HepG2 (cell line): ENCODE data around the gene TTC24.

Source experiments
- CHD2 ChIP-seq: IDR thresholded peaks from 2 replicates; pipeline ENCODE4 v1.6.1; 2011; ENCODE audit warnings: low read depth, low read length, improper control_type of control experiment
- EZH2 ChIP-seq: conservative IDR thresholded peaks from 2 replicates; pipeline ENCODE4 v1.6.1; 2012; ENCODE audit warnings: mild to moderate bottlenecking, low read depth, low read length, moderate library complexity
- MEIS1 ChIP-seq: sonication (generic); formaldehyde crosslinking; IDR thresholded peaks from 2 replicates; pipeline ENCODE4 v1.9.0; 2021; ENCODE audit warnings: mild to moderate bottlenecking, missing genetic modification reagents, moderate library complexity, borderline replicate concordance
- TP53 ChIP-seq: sonication (generic); formaldehyde crosslinking; conservative IDR thresholded peaks from 2 replicates; pipeline ENCODE4 v1.4.0; 2020; ENCODE audit warnings: missing genetic modification reagents
- U2AF1 ChIP-seq: fragments of 200-400 bp; formaldehyde crosslinking; optimal IDR thresholded peaks from 2 replicates; pipeline ENCODE3; 2017; ENCODE audit warnings: mild to moderate bottlenecking, low read depth, low read length
- TF ChIP-seq, protein P1 (sequence below): sonication (generic); formaldehyde crosslinking; IDR thresholded peaks from 2 replicates; pipeline ENCODE4 v1.5.0; 2020; ENCODE audit warnings: mild to moderate bottlenecking, missing genetic modification reagents, moderate library complexity

DNA sequence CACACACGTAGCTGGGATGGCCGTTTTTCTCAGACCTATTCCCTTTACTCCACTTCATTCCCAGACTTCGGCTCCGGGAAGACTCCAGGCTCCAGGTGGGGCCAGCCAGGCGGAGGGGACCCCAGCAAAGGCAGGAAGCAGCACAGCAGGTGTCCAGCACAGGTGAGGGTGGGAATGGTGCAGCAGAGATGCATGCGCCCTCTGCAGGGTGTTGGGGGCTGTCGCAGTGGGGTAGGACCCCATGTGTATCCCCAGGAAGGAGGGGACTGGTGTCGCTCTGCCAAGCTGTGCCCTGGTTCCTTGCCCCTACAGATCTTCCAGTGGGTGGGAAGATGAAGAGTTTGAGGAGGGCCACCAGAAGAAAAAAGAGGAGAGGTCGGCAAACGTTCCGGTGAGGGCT is 5.3 kb downstream of the TTC24 start:
- TF ChIP-seq EZH2 (no peak), MEIS1 (CRISPR knock-in tag) (no peak), CHD2 (no peak), TP53 (CRISPR knock-in tag) (no peak), U2AF1 (no peak)
- TF ChIP-seq, protein P1, sequence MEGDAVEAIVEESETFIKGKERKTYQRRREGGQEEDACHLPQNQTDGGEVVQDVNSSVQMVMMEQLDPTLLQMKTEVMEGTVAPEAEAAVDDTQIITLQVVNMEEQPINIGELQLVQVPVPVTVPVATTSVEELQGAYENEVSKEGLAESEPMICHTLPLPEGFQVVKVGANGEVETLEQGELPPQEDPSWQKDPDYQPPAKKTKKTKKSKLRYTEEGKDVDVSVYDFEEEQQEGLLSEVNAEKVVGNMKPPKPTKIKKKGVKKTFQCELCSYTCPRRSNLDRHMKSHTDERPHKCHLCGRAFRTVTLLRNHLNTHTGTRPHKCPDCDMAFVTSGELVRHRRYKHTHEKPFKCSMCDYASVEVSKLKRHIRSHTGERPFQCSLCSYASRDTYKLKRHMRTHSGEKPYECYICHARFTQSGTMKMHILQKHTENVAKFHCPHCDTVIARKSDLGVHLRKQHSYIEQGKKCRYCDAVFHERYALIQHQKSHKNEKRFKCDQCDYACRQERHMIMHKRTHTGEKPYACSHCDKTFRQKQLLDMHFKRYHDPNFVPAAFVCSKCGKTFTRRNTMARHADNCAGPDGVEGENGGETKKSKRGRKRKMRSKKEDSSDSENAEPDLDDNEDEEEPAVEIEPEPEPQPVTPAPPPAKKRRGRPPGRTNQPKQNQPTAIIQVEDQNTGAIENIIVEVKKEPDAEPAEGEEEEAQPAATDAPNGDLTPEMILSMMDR (CRISPR knock-in tag): peak; percentile 75
